Neutrophil (primary cell): ENCODE results near the gene CAV3.

ENCODE experiments used
- H3K27ac ChIP-seq: fragments of 200-600 bp; sonication (generic); 2 replicates; pipeline ENCODE4 v1.5.1; 2016; ENCODE audit warnings: mild to moderate bottlenecking, moderate library complexity
- H3K27me3 ChIP-seq: fragments of 200-600 bp; sonication (generic); 2 replicates; pipeline ENCODE4 v1.6.0; 2016; ENCODE audit warnings: mild to moderate bottlenecking
- H3K36me3 ChIP-seq: fragments of 200-600 bp; sonication (generic); 2 replicates; pipeline ENCODE4 v1.5.1; 2017
- H3K4me1 ChIP-seq, 2 experiments: fragments of 200-600 bp in 1 of 2; sonication (generic) in 1 of 2; 1 replicate in 1 of 2; 2 replicates in 1 of 2; pipeline versions ENCODE4 v1.5.1 to v1.6.1; 2013 to 2016; ENCODE audit warnings: low read depth in 1 of 2, low read length in 1 of 2, mild to moderate bottlenecking in 1 of 2, moderate library complexity in 1 of 2; ENCODE audit not compliant: control insufficient read depth in 1 of 2, insufficient read depth in 1 of 2
- H3K4me3 ChIP-seq, 2 experiments: fragments of 200-600 bp in 1 of 2; sonication (generic) in 1 of 2; 1 replicate in 1 of 2; 2 replicates in 1 of 2; pipeline ENCODE4 v1.5.1; 2013 to 2016; ENCODE audit warnings: low read depth in 1 of 2, low read length in 1 of 2, mild to moderate bottlenecking in 1 of 2, moderate library complexity in 1 of 2
- H3K9me3 ChIP-seq: fragments of 200-600 bp; sonication (generic); 2 replicates; pipeline ENCODE4 v1.5.1; 2016
- CTCF ChIP-seq: fragments of 200-600 bp; sonication (generic); IDR thresholded peaks from 2 replicates; pipeline ENCODE4 v1.5.1; 2016; ENCODE audit warnings: antibody characterized with exemption

CAV3 gene

GRCh38 chr3:8737301-8737700 is 3.7 kb downstream of the CAV3 start:
- Histone ChIP-seq H3K9me3 (no peaks in the 10 kb centered on the region), H3K4me3 (no peak overlapping the region), H3K27ac (no peak overlapping the region), H3K27me3 (peaks cover 26% of the 10 kb centered on the region), H3K4me1 (no peaks in the 10 kb centered on the region), H3K36me3 (no peaks in the 10 kb centered on the region)
- no peak for TF ChIP-seq CTCF

- Histone ChIP-seq H3K4me3 (no peak overlapping the region), H3K27me3 (peaks cover 31% of the 10 kb centered on the region), H3K4me1 (no peaks in the 10 kb centered on the region), H3K9me3 (no peaks in the 10 kb centered on the region), H3K27ac (no peak overlapping the region), H3K36me3 (no peaks in the 10 kb centered on the region)
- no peak for TF ChIP-seq CTCF
Observed at GRCh38 chr3:8737823-8738222, 4.2 kb downstream of the CAV3 start.

- H3K27me3 ChIP-seq, result peaks cover 31% of the 10 kb centered on the region
- H3K36me3 ChIP-seq, result no peaks in the 10 kb centered on the region
- no peaks in the 10 kb centered on the region for H3K9me3 ChIP-seq
- peaks cover 7 to 8% of the 10 kb centered on the region in 2 experiments for H3K4me1 ChIP-seq
- no peak for TF ChIP-seq CTCF
- no peak overlapping the region for H3K27ac ChIP-seq
- no peak overlapping the region for H3K4me3 ChIP-seq
Observed at GRCh38 chr3:8738639-8739038, 5.0 kb downstream of the CAV3 start.

GRCh38 chr3:8739757-8740504 is 6.3 kb downstream of the CAV3 start:
- no peak for TF ChIP-seq CTCF
- Histone ChIP-seq H3K9me3 (no peaks in the 10 kb centered on the region), H3K27ac (no peak overlapping the region), H3K4me3 (no peak overlapping the region), H3K27me3 (peaks cover 31% of the 10 kb centered on the region), H3K4me1 (peaks cover 8 to 11% of the 10 kb centered on the region in 2 experiments), H3K36me3 (no peaks in the 10 kb centered on the region)

- Histone ChIP-seq H3K36me3 (no peaks in the 10 kb centered on the region), H3K27me3 (peaks cover 31% of the 10 kb centered on the region), H3K27ac (no peak overlapping the region), H3K4me3 (no peak overlapping the region), H3K9me3 (no peaks in the 10 kb centered on the region), H3K4me1 (peaks cover 8 to 11% of the 10 kb centered on the region in 2 experiments)
- TF ChIP-seq CTCF, result no peak
Observed at GRCh38 chr3:8741581-8742261, 8.1 kb downstream of the CAV3 start.
